GM21717 (cell line): ENCODE results near the gene RBBP9.
"Not testable (repeated sequence)": the region's sequence is repeated elsewhere in the genome, so short reads cannot be mapped to it uniquely, and the experiment has no call there.

Source experiments
- ATAC-seq: cut with Tn5 transposase; IDR thresholded peaks from one replicate; pipeline ENCODE4 v1.9.1; 2021; ENCODE audit warnings: mild to moderate bottlenecking, moderate library complexity; ENCODE audit not compliant: unreplicated experiment

The RBBP9 gene

DNA sequence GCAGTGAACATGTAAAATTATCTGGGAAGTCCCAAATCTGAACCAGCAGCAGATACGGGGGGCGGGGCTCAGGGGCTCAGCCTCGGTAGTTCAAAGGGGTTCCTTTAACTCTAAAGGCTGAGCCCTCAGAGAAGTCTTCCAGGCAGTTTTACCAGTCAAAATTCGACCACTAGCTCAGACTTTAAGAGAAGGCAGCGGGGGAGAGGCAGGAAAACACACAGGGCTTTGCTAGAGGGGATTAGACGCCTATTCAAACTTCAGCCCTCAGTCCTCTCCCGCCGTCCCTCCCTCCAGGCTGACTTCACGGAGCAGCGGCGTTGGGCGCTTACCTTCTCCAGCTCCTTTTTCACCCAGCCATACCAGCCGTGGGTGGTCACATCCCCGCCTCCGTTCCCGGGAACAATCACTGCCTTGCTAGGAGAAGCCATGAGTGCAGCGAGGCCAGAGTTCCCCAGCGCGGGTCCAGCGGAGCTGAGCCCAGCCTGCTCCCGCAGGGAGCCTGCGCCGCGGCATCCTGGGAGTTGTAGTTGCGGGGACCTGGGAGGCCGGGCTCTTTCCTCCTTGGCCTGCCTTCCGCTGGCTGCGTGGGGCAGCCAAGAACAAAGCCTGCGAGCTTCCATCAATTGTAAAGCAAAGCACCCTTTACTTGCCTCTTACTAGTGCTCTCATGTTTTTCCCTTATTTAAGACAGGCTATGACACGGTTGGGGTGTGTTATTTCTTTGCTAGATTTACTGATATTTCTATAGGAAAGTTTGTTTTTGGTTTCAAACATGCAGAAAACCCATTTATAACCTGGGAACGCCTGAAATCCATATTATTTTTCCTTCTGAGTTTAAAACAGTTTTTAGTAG lies at the start of gene RBBP9:
Gene RBBP9 (minus strand): TSS at position 486 of the 853 bp plus-strand sequence. CDS start 58 bp downstream, at position 428.
- peak; percentile 99 for ATAC-seq

DNA sequence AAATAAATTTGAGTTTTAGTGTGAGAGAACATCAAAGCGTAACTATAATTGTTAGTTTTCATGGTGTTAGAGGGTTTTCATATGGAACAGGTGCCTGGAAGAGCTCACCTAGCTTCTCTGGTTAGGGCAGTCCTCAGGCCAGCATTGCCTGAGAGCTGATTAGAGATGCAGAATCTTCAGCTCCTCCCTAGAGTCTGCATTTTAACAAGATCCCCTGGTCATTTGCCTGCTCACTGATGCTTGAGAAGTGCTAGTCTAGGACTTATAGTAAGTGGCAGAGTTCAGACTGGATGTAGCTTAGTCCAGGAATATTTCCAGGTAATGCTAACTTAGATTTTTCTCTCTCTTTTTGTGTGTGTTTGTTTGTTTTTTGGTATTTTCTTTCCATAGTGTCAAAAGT lies 48.5 kb upstream of the RBBP9 start:
- no peak for ATAC-seq

DNA sequence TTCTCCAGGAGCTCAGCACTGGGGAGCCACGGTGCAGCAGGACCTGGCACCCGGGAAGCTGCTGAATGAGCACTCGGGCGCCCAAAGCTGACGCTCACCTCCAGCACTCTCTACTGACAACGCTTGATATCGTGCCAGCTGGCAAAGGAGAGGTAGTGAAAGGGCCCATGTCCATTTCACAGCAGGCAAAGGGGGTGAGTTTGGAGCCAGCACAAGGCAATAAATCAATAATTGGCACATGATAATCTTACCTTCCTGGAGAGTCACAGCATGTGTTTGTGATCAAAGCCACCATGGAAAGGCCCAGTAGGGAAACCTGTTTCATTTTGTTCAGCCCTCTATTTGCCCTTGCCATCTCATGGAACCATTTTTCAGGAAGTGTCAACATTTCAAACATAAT lies 46.9 kb upstream of the RBBP9 start:
- ATAC-seq = no peak

DNA sequence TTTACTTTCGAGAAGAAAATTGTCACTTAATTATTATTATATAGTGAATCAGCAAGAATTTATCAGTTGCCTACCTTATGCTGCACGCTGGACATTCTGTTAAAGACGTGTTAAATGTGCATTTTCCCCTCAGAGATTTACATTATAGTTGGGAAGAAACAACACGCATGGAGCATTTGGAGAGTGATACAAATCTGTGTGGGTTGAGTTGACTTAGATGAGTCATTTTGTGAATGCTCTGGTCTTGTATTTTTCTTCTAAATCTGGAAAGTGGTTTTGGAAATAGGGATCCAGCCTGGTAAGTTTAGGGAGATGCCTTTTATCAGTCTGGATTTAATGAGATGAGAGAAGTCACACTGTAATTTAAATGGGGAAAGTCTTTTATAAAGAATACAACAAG lies 46.2 kb upstream of the RBBP9 start:
- ATAC-seq = no peak

DNA sequence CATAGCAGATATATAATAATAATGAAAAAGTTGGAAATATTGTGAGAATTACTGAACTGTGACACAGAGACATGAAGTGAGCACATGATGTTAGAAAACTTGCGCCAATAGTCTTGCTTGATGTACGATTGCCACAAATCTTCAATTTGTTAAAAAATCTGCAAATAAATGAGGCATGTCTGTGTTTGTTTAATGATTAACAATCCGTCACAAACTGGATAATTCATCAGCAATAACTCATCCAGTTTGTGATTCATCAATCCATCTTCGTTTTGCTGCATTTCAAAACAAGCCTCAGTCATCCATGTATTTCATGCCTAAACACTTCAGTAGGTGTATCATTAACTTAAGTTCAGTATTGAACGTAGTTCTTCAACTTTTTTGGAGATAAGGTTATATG lies 44.7 kb upstream of the RBBP9 start:
- no peak for ATAC-seq

DNA sequence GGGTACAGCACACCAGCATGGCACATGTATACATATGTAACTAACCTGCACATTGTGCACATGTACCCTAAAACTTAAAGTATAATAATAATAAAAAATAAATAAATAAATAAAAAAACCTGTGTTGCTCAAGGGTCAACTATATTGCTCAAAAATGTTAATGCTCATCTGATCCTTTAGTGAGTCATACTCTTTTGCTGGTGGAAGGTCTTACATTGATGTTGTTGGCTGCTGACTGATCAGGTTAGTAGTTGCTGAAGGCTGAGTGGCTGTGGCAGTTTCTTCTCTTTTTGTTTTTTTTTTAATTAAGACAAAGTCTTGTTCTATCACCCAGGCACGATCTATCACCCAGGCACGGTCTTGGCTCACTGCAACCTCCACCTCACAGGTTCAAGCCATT lies 40.6 kb upstream of the RBBP9 start:
- no peak for ATAC-seq

DNA sequence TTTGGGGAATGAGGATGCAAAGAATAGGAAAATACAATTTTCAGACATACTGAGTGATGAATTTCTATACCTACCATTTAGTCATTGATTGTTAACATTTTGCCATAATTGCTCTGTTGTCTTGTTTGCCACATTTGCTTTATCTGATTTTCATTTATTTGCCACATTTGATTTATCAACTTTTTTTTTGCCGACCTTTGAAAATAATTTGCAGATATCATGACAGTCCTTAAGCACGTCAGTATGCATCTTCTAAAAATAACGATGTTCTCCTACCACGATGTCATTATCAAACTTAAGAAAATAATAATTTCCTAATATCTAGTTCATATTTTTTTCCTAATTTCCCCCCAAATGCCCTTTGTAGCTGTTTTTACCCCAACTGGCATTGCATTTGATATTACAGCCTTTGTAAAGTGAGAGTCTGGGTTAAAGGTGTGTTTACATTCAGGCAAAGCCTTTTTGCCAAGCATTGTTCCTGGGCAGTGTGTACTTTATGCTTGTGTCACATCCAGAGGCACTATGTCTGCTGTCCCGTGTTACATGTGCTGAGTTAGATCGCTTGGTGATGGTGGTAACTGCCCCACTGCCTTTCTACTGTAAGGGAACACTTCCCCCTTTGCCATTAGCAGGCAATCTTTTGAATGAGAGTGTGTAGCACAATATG lies 37.1 kb upstream of the RBBP9 start:
- no peak for ATAC-seq

DNA sequence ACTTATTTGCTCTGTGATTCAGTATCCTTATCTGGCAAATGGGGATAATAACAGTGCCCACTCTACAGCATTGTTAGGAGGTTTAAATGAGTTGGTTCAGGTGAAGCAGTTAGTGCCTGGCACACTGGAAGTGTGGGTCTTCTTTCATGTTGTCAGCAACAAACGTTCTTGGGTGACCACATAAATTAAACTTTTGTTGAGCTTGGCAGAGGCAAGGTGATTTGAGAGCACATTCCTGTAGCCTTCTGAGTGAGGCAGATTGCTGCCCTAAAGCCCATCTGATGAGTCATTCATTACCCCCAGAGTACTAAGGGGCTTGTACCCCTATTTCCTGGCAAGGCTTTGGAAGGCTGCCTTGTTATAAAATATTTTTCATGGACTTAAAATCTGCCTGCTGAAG lies 36.5 kb upstream of the RBBP9 start:
- ATAC-seq = no peak

DNA sequence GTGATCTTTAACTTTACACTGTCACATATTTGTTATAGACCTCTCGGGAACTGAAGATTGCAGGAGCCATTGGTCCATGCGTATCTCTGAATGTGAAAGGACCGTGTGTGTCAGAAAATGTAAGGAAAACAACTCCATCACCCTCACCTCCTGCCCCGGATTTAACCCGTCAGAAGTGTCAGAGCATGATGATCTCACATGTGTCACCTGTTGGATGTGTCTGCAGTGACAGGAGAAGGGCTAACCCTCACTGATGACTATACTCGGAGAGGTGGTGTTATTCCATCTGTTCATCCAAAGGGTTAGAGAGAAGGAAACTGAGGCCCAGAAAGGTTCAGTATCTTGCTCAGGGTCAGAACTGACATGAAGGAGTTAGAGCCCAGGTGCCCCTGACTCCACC lies 35.6 kb upstream of the RBBP9 start:
- no peak for ATAC-seq

DNA sequence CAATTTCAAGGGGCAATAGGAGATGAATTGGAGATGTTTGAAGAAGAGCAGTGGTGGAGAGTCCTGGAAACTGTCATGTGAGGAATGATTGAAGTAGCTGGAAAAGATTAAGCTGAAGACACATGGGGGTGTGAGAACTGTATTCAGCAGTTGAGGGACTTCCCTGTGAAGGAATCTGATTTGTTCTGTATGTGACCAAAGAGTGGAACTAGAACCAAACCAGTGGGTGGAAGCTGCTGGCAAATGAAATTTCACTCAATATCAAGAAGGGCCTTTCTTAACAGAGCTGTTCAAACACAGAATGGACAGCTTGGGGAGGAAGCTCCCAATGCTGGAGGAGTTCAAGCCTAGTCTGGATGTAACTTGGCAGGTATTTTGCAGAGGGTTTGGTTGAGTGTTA lies 32.0 kb upstream of the RBBP9 start:
- no peak for ATAC-seq

DNA sequence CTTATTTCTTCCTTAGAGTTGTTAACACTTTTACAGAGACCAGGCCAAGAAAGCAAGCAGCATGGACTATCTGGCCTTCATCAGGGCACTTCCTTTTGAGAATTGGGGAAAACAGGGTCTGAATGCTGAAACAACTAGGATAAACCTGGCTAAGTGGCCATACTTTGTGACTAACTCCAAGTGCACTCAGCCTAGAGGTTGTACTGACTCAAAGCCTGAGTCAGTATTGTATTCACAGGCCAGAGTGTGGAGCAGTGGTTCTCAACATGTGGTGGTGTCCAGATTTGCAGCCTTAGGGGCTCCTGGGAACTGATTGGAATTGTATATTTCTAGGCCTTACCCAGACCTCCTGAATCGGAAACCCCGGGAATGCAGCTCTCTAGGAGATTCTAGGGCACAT lies 30.8 kb upstream of the RBBP9 start:
- ATAC-seq = no peak

DNA sequence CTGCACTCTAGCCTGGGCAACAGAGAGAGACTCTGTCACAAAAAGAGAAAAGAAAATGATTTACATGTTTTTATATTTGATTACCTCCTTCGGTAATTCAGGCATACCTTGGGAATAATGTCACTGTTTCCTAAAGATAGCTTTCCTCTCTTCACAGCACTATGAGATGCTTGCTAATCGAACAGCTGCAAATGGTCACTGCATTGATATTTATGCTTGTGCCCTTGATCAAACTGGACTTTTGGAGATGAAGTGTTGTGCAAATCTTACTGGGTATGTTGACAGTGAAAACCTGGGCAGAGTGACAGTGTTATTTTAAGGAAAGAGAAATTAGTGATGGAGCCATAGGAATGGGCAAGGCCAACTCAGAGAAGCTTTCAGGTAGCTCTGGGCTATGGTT lies 30.3 kb upstream of the RBBP9 start:
- ATAC-seq = no peak

DNA sequence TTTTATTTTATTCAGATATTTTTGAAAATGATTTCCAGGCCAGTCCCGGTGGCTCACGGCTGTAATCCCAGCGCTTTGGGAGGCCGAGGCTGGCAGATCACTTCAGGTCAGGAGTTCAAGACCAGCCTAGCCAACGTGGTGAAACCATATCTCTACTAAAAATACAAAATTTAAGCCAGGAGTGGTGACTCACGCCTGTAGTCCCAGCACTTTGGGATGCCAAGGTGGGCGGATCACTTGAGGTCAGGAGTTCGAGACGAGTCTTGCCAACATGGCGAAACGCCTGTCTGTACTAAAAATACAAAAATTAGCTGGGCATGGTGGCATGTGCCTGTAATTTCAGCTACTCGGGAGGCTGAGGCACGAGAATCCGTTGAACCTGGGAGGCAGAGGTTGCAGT lies 29.7 kb upstream of the RBBP9 start:
- ATAC-seq = not testable (repeated sequence)

DNA sequence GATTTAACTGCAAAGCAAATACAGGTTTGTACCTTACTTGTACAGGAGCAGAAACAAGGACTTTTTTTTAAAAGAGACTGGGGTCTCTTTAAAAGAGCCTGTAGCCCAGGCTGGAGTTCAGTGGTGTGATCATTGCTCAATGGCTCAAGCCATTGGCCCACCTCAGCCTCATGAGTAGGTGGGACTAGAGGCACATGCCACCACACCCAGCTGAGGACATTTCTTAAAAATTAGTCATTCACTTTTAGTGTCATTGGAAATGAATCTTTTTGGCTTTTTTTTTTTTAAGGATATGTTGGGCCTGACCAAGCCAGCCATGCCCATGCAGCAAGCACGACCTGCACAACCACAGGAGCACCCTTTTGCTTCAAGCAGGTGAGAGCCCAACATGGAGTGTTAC lies 27.6 kb upstream of the RBBP9 start:
- no peak for ATAC-seq

DNA sequence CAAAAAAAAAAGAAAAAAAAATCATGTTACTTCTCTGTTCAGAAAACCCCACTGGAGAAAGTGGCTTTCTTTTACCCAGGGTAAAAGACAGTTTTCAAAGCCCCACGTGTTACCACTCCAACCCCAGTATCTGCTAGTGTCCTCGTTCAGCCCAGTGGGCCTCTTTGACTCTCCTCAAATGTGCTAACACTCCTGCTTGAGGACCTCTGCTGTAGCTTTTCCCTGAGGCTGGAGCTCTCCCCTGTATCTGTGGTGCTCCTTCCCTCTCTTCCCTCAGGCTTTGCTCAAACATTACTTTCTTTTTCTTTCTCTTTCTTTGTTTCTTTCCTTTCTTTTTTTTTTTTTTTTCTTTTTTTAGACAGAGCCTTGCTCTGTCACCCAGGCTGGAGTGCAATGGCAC lies 26.0 kb upstream of the RBBP9 start:
- no peak for ATAC-seq

DNA sequence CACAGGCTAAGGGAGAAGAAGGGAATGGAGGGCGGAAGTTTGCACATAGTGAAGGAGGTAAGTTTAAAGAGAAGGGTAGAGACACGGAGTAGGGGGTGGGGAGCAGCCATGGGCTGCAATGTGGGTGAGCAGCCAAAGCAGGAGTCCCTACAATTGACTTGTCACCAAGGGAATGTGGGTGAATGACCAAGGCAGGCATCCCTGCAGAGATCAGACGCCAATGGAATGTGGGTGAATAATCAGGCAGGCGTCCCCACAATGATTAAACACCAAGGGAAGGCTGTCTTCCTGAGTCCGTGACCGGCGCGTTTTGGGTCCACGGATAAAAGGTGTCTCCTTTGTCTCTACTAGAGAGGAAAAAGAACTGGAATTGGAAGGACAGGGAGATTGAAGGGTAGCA lies 25.0 kb upstream of the RBBP9 start:
- not testable (repeated sequence) for ATAC-seq

DNA sequence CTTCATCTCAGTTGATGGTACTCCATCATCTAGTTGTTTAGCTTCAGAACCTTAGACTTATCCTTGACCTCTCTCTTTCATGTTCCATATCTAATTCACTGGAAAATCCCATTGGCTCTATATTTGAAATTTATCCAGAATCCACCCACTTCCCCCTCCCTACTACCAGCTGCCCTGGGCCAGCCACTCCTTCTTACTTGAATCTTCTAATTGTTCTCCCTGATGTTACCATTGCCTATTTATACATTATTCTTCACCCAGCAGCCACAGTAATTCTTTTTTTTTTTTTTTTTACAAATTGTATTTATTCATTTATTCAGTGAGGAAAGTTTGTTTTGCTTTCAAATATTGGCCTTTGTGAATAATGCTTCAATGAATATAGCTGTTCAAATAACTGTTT lies 18.9 kb upstream of the RBBP9 start:
- ATAC-seq = no peak

DNA sequence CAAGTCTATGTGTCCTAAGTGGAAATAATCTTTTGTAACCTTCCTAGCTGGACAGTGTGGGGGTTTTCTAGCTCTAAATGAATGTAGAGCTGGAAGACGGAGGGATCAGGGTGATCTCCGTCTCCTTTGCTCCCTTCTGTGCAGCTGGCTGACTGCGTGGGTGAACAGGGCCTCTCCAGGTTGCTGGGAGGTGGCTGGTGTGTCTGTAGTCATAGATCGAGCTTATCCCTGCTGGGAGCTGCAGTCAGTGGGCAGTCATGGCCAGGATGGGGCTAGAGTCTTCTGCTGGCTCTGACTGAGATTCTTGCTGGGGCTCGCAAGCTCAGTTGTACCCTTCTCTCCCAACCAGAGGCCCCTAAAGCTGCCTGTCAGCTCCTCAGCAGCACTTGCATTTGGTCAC lies 17.1 kb upstream of the RBBP9 start:
- no peak for ATAC-seq

DNA sequence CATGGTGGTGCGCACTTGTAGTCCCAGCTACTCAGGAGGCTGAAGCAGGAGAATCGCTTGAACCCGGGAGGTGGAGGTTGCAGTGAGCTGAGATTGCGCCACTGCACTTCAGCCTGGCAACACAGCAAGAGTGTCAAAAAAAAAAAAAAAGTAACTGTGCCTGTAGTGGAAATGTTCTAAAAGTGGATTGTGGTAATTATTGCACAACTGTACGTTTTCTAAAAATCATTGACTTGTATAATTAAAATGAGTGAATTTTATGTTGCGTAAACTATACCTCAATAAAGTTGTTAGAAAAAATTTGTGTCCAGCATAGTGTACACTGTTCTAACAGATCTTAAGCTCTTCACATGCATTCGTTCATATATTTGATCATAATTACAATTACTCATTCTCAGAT lies 16.2 kb upstream of the RBBP9 start:
- ATAC-seq = no peak

DNA sequence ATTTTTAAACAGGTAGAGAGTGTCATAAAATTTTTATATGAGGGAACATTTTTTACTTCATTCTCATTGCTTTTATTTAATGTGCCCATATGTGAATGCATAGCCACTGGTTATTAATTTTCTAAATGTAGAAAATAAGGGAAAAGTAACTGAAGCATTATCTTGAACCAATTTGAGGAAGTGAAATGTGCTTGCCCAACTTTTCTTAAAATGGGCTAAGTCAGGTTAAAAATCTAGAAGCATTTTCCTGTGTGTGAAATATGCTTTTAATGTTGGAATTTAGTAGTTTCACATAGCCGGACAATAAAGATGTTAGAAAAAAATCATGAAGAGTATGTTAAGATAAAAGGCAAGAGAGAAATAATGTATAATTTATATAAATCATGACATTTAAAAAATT lies 14.5 kb upstream of the RBBP9 start:
- ATAC-seq = no peak

DNA sequence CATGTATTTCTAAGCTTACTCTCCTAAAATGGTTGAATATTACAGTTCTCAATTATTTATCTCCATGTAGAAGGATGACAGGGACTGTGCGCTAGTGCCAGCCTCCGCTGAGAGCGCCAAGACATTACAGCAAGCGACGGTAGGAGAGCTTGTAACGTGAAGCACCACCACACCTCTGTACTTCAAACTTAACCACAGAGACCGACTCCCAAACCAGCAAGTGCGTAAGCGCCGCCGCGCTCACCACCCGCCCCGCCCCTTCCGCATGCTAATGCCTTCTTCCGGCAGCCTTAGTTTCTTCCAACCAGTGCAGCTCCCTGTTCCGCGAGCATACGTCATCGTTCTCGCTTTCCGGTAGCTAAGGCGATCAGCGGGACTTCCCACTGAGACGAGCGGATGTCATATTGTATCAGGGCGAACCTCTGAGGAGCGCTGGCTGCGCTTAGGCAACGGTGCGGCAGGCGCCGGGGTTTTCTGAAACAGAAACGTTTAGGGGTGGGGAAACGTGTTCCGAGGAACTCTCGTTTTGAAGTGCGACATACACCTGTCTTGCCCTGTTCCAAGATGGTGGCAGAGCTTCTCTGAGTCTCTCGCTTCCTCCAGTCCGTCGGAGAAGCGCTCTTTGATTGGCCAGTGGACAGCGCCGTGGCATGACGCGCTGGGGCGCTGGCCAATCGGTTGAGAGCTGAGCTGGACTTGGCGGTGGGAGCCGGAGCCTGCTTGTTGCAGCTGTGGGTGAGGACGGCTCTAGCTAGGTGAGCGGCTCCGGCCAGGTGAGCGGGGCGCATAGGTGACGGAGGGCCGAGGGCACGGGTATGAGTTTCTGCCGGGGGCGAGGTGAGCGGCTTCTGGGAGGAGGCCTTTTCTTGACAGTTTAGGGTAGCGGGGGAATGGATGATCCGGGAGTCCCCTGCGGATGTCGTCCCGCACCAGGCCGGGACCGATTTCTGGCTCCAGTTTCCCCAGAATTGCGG lies 10.5 kb upstream of the RBBP9 start, which contains the start of gene SEC23B:
Gene SEC23B (plus strand): TSS at position 723 of the 974 bp plus-strand sequence. CDS start 2,896 bp downstream, outside the sequence.
- peak; percentile 95 for ATAC-seq
